HEK293T (cell line): ENCODE measurements around the gene MEF2D.

Source experiments
- BHLHE40 ChIP-seq: fragments of 450-650 bp; IDR thresholded peaks from 2 replicates; pipeline ENCODE4 v1.6.1; 2016; ENCODE audit warnings: mild to moderate bottlenecking, moderate library complexity, borderline replicate concordance
- FOXM1 ChIP-seq: fragments of 450-650 bp; IDR thresholded peaks from 2 replicates; pipeline ENCODE4 v1.6.1; 2017; ENCODE audit warnings: mild to moderate bottlenecking, borderline replicate concordance
- TARDBP ChIP-seq: fragments of 450-650 bp; IDR thresholded peaks from 2 replicates; pipeline ENCODE4 v1.6.1; 2016

GRCh38 chr1:156489166-156489934, 11.2 kb downstream of the MEF2D start:
- TF ChIP-seq FOXM1 (no peak), BHLHE40 (no peak), TARDBP (no peak)
